GM19099 (cell line): Measurements from ENCODE around the gene JAZF1.

Experiments
- POLR2A ChIP-seq: IDR thresholded peaks from 3 replicates; pipeline ENCODE4 v1.6.1; 2011; ENCODE audit warnings: low read depth; ENCODE audit not compliant: insufficient read length; ENCODE audit errors: extremely low read depth

Gene JAZF1

DNA sequence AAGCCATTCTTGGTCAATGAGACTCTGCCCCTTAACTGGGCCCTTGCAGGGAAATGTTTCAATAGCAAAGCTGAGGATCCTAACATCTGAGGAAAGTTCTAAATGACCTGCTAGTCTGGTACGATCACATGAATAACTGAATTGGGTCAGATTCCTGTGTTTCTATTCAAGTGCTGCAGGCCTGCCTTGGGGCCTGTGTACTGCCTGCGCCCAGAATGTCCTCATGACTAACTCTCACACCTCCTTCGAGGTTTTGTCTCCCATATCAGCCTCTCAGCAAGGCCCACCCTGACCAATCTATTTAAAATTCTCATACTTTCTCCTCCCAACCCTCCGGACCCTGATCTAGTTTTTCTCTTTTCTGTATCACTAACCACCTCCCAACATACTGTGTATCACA, 4.4 kb downstream of the JAZF1 start:
- no peak for TF ChIP-seq POLR2A

GRCh38 chr7:28174901-28175661, 5.5 kb downstream of the JAZF1 start:
- no peak for TF ChIP-seq POLR2A

- no peak for TF ChIP-seq POLR2A
These were observed 6.2 kb downstream of the JAZF1 start for GRCh38 chr7:28174442-28174841.

GRCh38 chr7:28173531-28173930, 7.1 kb downstream of the JAZF1 start:
- TF ChIP-seq POLR2A = no peak

DNA sequence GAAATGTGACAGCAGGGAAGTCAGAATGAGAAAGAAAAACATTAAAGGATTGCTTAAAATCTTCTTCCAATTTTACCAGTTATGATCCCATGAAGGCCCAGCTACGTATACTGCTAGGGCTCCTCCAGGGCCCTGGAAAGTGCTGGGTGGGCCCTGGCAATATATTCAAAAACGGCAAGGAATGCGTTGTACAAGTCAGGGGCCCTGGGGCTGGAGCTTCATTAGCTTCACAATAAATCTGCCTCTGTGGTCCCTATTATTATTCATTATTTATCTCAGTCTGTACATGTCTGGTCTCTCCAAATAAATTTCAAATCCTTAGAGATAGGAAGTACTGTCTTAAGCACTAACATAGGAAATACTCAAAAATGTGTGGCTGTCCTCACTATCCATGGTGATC, 7.6 kb downstream of the JAZF1 start:
- no peak for TF ChIP-seq POLR2A

DNA sequence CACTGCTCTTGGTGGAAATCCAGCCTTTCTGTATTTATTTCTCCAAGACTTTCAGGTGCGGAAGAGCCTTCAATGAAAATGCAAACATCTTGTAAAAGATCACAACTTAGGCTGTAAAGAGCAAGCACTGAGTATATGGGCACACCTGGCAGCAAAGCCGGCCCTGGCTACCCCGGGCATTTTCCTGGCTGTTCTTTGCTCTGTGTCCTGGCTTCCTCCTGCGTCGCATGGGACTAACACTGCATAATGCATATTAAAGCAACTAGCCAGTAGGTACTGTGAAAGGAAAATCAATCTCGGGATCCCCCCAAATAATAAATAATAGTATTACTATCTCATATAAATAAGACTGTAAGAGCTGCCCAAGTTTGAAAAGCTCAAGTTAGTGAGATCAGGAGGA, 9.9 kb downstream of the JAZF1 start:
- TF ChIP-seq POLR2A = no peak

GRCh38 chr7:28169230-28169629, 11.4 kb downstream of the JAZF1 start:
- no peak for TF ChIP-seq POLR2A

DNA sequence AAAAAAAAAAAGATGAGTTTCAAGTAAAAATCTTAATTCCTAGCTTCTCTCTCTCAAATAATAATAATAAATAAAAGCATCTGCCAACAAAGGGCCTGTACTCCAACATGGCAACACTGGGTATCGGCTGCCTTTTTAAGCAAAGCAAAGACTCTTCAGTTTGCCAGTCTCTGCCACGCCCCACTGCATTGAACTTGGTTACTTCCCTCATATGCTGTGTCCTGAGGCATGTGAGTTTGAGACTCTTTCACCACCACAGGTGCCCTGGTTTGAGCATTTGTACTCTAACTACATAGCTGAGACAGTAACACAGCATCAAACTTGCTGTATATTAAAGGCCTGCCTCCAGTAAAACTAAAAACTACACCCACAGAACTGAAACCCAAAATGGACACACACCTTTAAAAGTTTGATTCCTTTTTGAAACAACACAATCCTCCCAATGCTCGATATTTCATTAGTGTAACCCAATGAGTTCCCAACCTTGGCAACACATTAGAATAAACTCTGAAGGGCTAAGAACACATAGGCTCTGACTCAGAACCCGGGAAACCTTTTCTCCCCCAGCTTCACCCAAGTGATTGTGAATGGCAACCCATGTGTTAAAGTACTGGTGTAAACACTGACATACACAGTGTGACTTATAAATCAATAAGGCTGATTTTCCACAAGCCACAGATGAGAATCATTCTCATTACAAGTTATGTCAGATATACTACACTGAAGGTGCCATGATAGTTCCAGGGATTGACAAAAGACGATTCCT, 12.0 kb downstream of the JAZF1 start:
- TF ChIP-seq POLR2A = no peak

DNA sequence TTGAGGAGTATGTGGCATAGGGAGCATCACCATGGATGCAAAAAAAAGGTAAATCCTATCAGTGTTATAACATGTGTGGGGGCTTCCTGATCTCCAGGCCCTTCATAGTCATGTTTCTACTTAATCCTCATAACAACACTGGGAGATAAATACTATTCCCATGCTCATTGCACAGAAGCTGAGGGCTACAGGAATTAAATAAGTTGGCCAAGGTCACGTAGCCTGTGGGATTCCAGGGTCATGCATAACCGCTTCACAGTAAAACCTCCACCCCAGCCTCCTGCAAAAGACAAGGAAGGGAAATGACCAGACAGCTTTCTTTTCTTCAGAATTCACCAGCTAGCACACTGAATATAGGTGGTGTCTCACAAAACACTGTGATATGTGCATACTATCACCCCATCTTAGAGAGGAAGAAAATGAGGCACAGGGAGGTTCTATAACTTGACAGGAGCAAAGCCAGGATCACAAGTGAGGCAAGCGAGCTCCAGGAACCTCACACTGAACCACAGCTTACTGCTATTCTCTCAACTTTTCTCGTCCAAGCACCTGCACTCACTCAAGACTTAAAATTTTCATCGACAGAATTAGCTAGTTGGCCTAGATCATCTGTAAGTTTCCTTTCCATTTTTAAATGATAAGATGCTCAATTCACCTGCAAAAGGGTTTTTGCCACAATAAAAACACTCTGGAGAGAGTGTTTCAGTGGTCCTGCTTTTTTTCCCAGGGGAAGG, 13.4 kb downstream of the JAZF1 start:
- TF ChIP-seq POLR2A = no peak

DNA sequence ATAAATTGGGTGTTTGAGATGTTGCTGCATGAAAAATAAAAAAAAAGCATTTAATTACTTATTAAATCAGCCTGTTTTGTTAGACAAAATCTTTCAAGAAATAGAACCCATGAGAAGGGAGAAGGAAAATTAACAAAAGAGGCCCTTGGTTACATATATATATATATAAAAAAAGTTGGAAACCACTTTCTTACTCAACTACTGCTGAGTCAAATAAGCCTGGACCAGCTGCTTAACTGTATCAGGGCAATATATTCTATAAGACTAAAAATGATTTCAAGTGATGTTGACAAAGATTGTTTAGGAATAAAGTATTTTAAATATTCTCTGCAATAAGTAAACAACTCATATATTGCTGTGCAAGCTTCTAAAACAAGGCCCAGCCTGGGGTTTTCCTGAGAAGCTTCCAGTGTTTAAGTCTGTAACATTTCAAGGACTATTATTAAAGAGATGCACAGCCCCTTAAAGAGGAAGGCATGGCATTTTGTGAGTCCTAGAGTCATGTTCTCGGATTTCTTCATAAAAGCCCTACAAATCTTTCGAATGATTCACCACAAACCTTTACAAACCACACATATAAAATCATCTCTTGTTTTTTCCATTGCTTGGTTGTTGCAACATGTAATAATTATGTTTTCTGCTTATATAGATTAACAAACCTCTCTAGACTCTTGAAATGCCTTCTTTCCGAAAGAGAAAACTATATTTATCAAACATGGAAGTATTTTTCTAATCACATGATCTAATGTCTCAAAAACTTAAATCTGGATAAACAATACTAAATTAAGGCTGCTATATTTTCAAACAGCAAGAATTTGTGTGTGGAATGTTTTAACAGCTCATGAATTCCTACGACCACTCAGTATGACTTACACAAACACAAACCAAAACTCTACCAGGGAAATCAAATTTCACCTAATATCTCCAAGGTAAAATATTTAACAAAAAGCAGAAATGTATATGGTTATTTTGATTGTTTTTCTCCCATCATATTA, 14.3 kb downstream of the JAZF1 start:
- TF ChIP-seq POLR2A = no peak

DNA sequence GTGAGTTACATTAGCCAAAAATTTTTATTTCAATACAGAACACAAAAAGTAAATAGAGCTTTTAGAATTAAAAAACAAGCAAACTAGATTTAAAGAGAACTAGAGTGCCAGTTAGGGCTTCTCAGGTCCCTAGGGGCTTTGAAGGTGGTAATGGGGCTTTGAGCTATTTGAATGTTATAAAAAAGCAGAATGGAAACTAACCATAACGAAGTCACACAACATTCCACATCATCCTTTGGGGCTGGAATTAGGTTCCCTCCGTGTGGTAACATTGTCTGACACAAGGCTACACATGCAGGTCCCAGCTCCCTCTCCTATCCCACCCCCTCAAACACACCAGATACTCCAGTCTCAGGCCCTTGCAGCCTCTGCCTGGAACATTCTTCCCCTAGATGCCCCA, 15.3 kb downstream of the JAZF1 start:
- no peak for TF ChIP-seq POLR2A

GRCh38 chr7:28163949-28164348, 16.6 kb downstream of the JAZF1 start:
- no peak for TF ChIP-seq POLR2A

DNA sequence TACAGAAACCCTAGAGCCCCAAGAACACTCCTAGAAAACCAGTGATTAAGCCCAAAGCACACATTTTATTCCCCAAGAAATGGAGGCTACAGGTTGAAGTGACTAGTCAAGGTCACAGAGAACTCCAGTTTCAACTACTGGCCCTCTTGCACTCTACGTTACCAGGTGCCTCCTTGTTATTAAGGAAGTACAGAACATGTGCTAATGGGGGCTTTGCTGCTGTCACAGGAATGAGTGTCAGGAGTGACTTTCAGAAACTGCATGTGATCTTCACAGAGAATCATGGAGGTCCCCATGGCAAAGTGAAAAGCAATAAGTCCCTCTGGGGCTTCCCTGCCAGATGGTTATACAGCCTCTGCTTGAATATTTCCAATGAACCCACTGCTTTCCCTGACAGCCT, 19.3 kb downstream of the JAZF1 start:
- TF ChIP-seq POLR2A = no peak

DNA sequence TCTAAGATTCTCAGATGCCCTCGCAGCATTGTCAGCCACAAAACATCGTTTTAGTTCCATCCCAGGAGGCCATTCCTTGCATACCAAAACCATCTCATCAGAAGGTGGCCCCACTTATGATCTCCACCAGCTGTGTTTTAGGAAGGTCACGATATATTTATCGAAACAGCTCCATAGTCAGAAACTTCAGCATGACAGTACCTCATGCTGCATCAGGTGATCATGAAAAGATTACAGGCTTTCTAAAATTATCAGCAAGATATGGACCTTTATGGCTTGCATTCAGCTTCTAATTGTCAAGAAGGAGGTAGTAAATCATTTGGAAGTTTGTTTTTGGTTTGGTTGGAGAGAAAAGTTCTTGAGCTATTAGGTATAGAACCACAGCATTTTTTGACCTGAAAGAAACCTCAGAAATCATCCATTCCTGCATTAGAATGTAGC, 20.0 kb downstream of the JAZF1 start:
- no peak for TF ChIP-seq POLR2A
